ENCODE measurements around the gene PDE9A. TPM values are rescaled to one million over a fixed set of nuclear protein-coding genes. Genes with fewer than 3 reads are reported as not detected.

PDE9A gene
- total RNA-seq, 1 donor from 2014 or later: 58.7 TPM

GRCh38 chr21:42780617-42781016, 127.2 kb downstream of the PDE9A start:
- peaks cover 15% of the 10 kb centered on the region for H3K27me3 Mint-ChIP-seq (ENCODE audit: unreplicated experiment)
- H3K27ac Mint-ChIP-seq (ENCODE audit: unreplicated experiment): peak overlapping the region; percentile 96
- peaks cover 26% of the 10 kb centered on the region for H3K9me3 Mint-ChIP-seq (ENCODE audit: unreplicated experiment)
- peak overlapping the region; percentile 83 for H3K4me3 Mint-ChIP-seq (ENCODE audit: unreplicated experiment)
- TF ChIP-seq, protein P1, sequence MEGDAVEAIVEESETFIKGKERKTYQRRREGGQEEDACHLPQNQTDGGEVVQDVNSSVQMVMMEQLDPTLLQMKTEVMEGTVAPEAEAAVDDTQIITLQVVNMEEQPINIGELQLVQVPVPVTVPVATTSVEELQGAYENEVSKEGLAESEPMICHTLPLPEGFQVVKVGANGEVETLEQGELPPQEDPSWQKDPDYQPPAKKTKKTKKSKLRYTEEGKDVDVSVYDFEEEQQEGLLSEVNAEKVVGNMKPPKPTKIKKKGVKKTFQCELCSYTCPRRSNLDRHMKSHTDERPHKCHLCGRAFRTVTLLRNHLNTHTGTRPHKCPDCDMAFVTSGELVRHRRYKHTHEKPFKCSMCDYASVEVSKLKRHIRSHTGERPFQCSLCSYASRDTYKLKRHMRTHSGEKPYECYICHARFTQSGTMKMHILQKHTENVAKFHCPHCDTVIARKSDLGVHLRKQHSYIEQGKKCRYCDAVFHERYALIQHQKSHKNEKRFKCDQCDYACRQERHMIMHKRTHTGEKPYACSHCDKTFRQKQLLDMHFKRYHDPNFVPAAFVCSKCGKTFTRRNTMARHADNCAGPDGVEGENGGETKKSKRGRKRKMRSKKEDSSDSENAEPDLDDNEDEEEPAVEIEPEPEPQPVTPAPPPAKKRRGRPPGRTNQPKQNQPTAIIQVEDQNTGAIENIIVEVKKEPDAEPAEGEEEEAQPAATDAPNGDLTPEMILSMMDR (IDR thresholded peaks at IDR 0.05; ENCODE audit: partially characterized antibody, unreplicated experiment): no peak
- H3K4me1 Mint-ChIP-seq (ENCODE audit: low read depth, unreplicated experiment): peaks cover 40% of the 10 kb centered on the region
- DNase-seq: no peak
- peaks cover 7% of the 10 kb centered on the region for H3K36me3 Mint-ChIP-seq (ENCODE audit: unreplicated experiment)

DNA sequence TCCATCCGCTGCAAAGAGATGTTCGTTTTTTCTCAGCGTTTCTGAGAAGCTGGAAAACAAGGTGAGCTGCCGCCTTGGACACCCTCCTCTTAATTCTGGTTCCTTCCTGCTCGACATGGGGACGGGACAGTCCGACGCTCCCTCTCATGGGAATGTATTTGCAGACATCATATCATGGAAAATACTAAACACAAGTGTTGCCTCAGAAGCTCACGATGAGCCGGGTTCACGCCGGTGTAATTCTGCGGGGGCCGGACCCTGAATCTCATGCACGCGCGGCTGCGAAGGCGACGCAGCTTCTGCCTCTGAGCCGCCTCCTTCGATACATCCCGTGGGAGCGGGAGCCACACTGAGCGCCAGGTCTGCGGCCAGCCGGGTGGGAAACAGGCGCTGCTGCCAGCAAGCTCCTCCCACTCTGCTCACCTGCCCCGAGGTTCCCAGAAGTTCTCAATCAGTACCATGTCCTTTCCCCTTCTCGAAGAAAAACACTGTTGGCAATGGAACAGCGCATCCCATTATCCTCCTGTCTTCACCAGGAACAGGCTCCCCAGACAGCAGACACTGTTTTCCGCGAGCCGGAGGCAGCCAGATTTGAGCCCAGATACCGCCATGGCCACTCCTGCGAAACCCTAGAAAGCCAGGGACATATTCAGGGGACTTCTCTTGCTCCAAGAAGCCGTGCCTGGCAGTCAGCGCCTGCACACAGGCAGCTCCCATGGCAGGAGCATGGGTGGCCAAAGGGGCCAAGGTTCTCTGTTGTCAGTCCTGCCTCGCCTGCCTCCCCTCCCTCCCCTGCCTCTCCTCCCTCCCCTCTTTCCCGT, 127.9 kb downstream of the PDE9A start:
- H3K4me3 Mint-ChIP-seq (ENCODE audit: unreplicated experiment): peak overlapping the region; percentile 83
- TF ChIP-seq, protein P1 (IDR thresholded peaks at IDR 0.05; ENCODE audit: partially characterized antibody, unreplicated experiment): no peak
- peaks cover 15% of the 10 kb centered on the region for H3K27me3 Mint-ChIP-seq (ENCODE audit: unreplicated experiment)
- DNase-seq: peak; percentile 68
- H3K27ac Mint-ChIP-seq (ENCODE audit: unreplicated experiment): peak overlapping the region; percentile 96
- peaks cover 4% of the 10 kb centered on the region for H3K36me3 Mint-ChIP-seq (ENCODE audit: unreplicated experiment)
- H3K4me1 Mint-ChIP-seq (ENCODE audit: low read depth, unreplicated experiment): peaks cover 40% of the 10 kb centered on the region
- H3K9me3 Mint-ChIP-seq (ENCODE audit: unreplicated experiment): peaks cover 25% of the 10 kb centered on the region

DNA sequence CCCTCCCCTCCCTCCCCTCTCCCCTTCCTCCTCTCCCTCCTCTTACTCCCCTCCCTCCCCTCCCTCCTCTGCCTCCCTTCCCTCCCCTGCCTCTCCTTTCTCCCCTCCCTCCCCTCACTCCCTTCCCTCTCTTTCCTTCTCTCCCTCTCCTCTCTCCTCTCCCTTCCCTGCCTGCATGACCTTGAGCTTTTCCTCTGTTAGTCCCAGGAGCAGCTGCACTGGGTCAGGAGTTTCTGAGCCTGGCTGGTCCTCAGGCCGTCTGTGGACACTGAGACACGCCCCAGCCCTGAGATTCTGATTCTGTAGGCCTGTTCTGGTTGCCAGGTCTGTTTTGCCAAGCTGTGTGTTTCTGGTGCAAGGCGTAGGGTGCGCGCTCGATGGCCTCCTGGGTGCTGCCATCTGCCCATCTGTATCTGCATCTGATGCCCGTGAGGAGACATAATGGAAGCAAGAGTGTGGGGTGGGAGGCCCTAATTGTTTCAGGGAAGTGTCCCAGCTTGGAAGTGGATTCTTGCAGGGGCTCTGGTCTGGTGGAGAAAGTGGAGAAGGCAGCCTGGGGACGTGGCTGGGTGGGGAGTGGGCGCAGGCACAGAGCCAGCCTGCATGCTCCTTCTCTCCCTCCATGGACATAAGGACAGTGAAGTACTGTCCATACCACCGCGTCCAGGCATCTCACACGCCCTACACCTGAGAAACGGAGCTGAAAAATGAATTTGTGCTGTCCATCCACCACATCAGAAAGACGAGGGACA, 128.7 kb downstream of the PDE9A start:
- DNase-seq: peak; percentile 36
- Mint-ChIP-seq H3K9me3 (ENCODE audit: unreplicated experiment) (peaks cover 25% of the 10 kb centered on the region), H3K4me1 (ENCODE audit: low read depth, unreplicated experiment) (peaks cover 37% of the 10 kb centered on the region), H3K27me3 (ENCODE audit: unreplicated experiment) (peaks cover 19% of the 10 kb centered on the region), H3K27ac (ENCODE audit: unreplicated experiment) (peak overlapping the region; percentile 96), H3K36me3 (ENCODE audit: unreplicated experiment) (no peaks in the 10 kb centered on the region), H3K4me3 (ENCODE audit: unreplicated experiment) (peak overlapping the region; percentile 57)
- TF ChIP-seq, protein P1 (IDR thresholded peaks at IDR 0.05; ENCODE audit: partially characterized antibody, unreplicated experiment): no peak

DNA sequence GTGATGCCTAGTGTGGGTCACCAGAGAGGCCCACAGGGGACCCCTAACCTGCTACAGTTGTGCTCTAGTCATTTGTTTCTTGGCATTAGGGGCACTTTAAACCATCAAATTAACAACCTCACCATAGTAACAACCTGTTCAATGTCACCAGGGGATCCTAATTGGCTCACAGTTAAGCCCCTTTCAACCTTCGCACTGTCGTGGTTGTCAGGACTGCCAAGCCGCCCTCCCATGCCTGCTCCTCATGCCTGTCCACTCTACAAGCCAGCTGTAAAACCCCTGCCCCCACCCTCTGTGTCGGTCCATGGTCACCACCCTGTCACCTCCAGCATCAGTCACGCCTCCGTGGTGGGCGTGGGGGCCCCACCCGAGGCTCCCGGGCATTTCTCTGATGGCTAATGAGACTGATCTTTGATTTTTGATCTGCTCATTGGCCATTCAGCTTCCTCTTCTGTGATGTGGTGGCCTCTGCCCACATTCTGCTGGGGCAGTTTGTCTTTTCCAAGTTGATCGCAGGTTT, 129.4 kb downstream of the PDE9A start:
- DNase-seq: no peak
- H3K27me3 Mint-ChIP-seq (ENCODE audit: unreplicated experiment): peaks cover 22% of the 10 kb centered on the region
- H3K36me3 Mint-ChIP-seq (ENCODE audit: unreplicated experiment): no peaks in the 10 kb centered on the region
- peak overlapping the region; percentile 57 for H3K4me3 Mint-ChIP-seq (ENCODE audit: unreplicated experiment)
- TF ChIP-seq, protein P1 (IDR thresholded peaks at IDR 0.05; ENCODE audit: partially characterized antibody, unreplicated experiment): no peak
- H3K4me1 Mint-ChIP-seq (ENCODE audit: low read depth, unreplicated experiment): peaks cover 33% of the 10 kb centered on the region
- peak overlapping the region; percentile 96 for H3K27ac Mint-ChIP-seq (ENCODE audit: unreplicated experiment)
- H3K9me3 Mint-ChIP-seq (ENCODE audit: unreplicated experiment): peaks cover 22% of the 10 kb centered on the region

Measured in glutamatergic neuron (in vitro differentiated cells).